SK-N-SH (cell line): ENCODE data around the gene TIMM17A. TPM values are rescaled to one million over a fixed set of nuclear protein-coding genes. Genes with fewer than 3 reads are reported as not detected.

Source experiments
- CTCF ChIA-PET: fragments of 300-600, 350-600 bp; formaldehyde crosslinking; extraction: SDS; loops from one replicate; lab custom pipeline; 2021; lab: Yijun Ruan, JAX
- POLR2A ChIA-PET: fragments of 350-600 bp; sonication (Branson Sonifier 250); formaldehyde crosslinking; extraction: SDS; loops from one replicate; lab custom pipeline; 2020; ENCODE audit warnings: antibody characterized with exemption, inconsistent platforms; lab: Yijun Ruan, JAX
- DNase-seq: peaks from one replicate; pipeline ENCODE4 v3.0.0; 2012
- H2AFZ ChIP-seq: fragments of 200-600 bp; sonication (generic); 2 replicates; pipeline ENCODE4 v1.8.1; 2016; ENCODE audit warnings: antibody characterized with exemption, mild to moderate bottlenecking, low read depth
- H3F3A ChIP-seq: fragments of 200-600 bp; sonication (generic); replicated peaks from 2 replicates; pipeline ENCODE3; 2016; ENCODE audit warnings: antibody characterized with exemption, mild to moderate bottlenecking; ENCODE audit not compliant: insufficient read depth
- H3K27ac ChIP-seq, 2 experiments: fragments of 200-500 bp in 1 of 2; fragments of 200-600 bp in 1 of 2; sonication (Bioruptor generic) in 1 of 2; sonication (generic), shearing (Covaris generic) in 1 of 2; 2 replicates each; pipeline versions ENCODE4 v1.5.1 to v1.6.1; 2014 to 2016; ENCODE audit warnings: low read depth in 2 of 2, inconsistent platforms in 1 of 2, low read length in 1 of 2, mild to moderate bottlenecking in 1 of 2, mixed read lengths in 1 of 2
- H3K27me3 ChIP-seq: fragments of 200-600 bp; sonication (generic), shearing (Covaris generic); 2 replicates; pipeline ENCODE4 v1.6.1; 2016; ENCODE audit warnings: mixed run types; ENCODE audit not compliant: insufficient read depth
- H3K36me3 ChIP-seq, 2 experiments: fragments of 200-500 bp in 1 of 2; fragments of 200-600 bp in 1 of 2; sonication (Bioruptor generic) in 1 of 2; sonication (generic) in 1 of 2; replicated peaks in 1 of 2; 2 replicates each; pipeline versions ENCODE3 to v1.5.1; 2014 to 2016; ENCODE audit warnings: low read length in 1 of 2, mild to moderate bottlenecking in 1 of 2; ENCODE audit not compliant: insufficient read depth in 2 of 2, control insufficient read depth in 1 of 2
- H3K4me1 ChIP-seq, 2 experiments: fragments of 200-500 bp in 1 of 2; fragments of 200-600 bp in 1 of 2; sonication (Bioruptor generic) in 1 of 2; sonication (generic), shearing (Covaris generic) in 1 of 2; 2 replicates each; pipeline versions ENCODE4 v1.5.1 to v1.6.1; 2014 to 2016; ENCODE audit warnings: low read depth in 1 of 2, low read length in 1 of 2, mixed run types in 1 of 2; ENCODE audit not compliant: insufficient read depth in 2 of 2, control insufficient read depth in 1 of 2
- H3K4me2 ChIP-seq: fragments of 200-600 bp; sonication (generic), shearing (Covaris generic); 2 replicates; pipeline ENCODE4 v1.6.1; 2017; ENCODE audit warnings: mixed run types
- H3K4me3 ChIP-seq, 2 experiments: fragments of 200-500 bp in 1 of 2; fragments of 200-600 bp in 1 of 2; sonication (Bioruptor generic) in 1 of 2; sonication (generic), shearing (Covaris generic) in 1 of 2; 2 replicates each; pipeline versions ENCODE4 v1.5.1 to v1.8.1; 2014 to 2016; ENCODE audit warnings: low read depth in 2 of 2, inconsistent platforms in 1 of 2, low read length in 1 of 2, mild to moderate bottlenecking in 1 of 2, mixed read lengths in 1 of 2, moderate library complexity in 1 of 2
- H3K79me2 ChIP-seq: fragments of 200-600 bp; sonication (generic); 2 replicates; pipeline ENCODE4 v1.8.1; 2017; ENCODE audit warnings: mild to moderate bottlenecking; ENCODE audit not compliant: insufficient read depth
- H3K9ac ChIP-seq: fragments of 200-600 bp; sonication (generic); 2 replicates; pipeline ENCODE4 v1.6.1; 2017; ENCODE audit warnings: mixed run types
- H3K9me2 ChIP-seq: fragments of 200-600 bp; sonication (generic); 2 replicates; pipeline ENCODE4 v1.6.1; 2017; ENCODE audit warnings: mixed run types
- H3K9me3 ChIP-seq: fragments of 200-600 bp; sonication (generic); 2 replicates; pipeline ENCODE4 v1.6.1; 2017; ENCODE audit warnings: mixed run types, mild to moderate bottlenecking, moderate library complexity
- H4K20me1 ChIP-seq: fragments of 200-600 bp; sonication (generic); 2 replicates; pipeline ENCODE4 v1.6.1; 2017; ENCODE audit warnings: mild to moderate bottlenecking, mixed run types; ENCODE audit not compliant: insufficient read depth
- CTCF ChIP-seq: fragments of 200-600 bp; sonication (generic); IDR thresholded peaks from 2 replicates; pipeline ENCODE4 v1.6.1; 2017; ENCODE audit warnings: antibody characterized with exemption, mild to moderate bottlenecking, moderate library complexity
- ELF1 ChIP-seq: IDR thresholded peaks from 2 replicates; pipeline ENCODE4 v1.4.0; 2012
- EP300 ChIP-seq, 2 experiments: IDR thresholded peaks; 2 replicates each; pipeline versions ENCODE4 v1.4.0 to v1.6.1; 2012; ENCODE audit warnings: borderline replicate concordance in 1 of 2, low read depth in 1 of 2, low read length in 1 of 2
- FOSL2 ChIP-seq: IDR thresholded peaks from 2 replicates; pipeline ENCODE4 v1.4.0; 2012; ENCODE audit warnings: low read depth, mild to moderate bottlenecking, moderate library complexity, borderline replicate concordance
- FOXM1 ChIP-seq: IDR thresholded peaks from 2 replicates; pipeline ENCODE4 v1.4.0; 2012; ENCODE audit warnings: low read depth, mild to moderate bottlenecking
- GATA2 ChIP-seq: sonication (generic); formaldehyde crosslinking; IDR thresholded peaks from 2 replicates; pipeline ENCODE4 v1.5.0; 2020; ENCODE audit warnings: mild to moderate bottlenecking, missing genetic modification reagents
- JUND ChIP-seq: IDR thresholded peaks from 2 replicates; pipeline ENCODE4 v1.4.0; 2012
- MAX ChIP-seq: IDR thresholded peaks from 2 replicates; pipeline ENCODE4 v1.4.0; 2012; ENCODE audit warnings: low read depth
- MEF2A ChIP-seq: IDR thresholded peaks from 2 replicates; pipeline ENCODE4 v1.4.0; 2012; ENCODE audit warnings: low read depth, borderline replicate concordance
- PBX3 ChIP-seq: IDR thresholded peaks from 2 replicates; pipeline ENCODE4; 2012
- SMC3 ChIP-seq: IDR thresholded peaks from 2 replicates; pipeline ENCODE4 v1.6.1; 2012; ENCODE audit warnings: low read depth, low read length, improper control_type of control experiment
- TCF12 ChIP-seq: IDR thresholded peaks from 2 replicates; pipeline ENCODE4 v1.4.0; 2012
- USF2 ChIP-seq: fragments of 150-350 bp; IDR thresholded peaks from 2 replicates; pipeline ENCODE4 v1.6.1; 2017; ENCODE audit warnings: antibody characterized with exemption, low read length, low read depth, borderline replicate concordance
- ZBTB33 ChIP-seq: IDR thresholded peaks from 2 replicates; pipeline ENCODE4 v1.4.0; 2012; ENCODE audit warnings: low read depth, borderline replicate concordance
- WGBS: methylation state at CpG from one replicate; pipeline ENCODE4 v1.1.6; 2017; ENCODE audit warnings: low lambda C conversion rate; 5-methylcytosine and 5-hydroxymethylcytosine counted together
- polyA plus RNA-seq, 3 experiments: library from polyadenylated mRNA; depleted of rRNA; stranded (reverse); fragments of >200 nt; gene quantifications; 2 replicates each; pipeline ENCODE4 v1.2.3, GENCODE V29; 2012
- TF ChIP-seq, protein P1 (sequence below): IDR thresholded peaks from 2 replicates; pipeline ENCODE4 v1.4.0; 2012; ENCODE audit warnings: low read depth, borderline replicate concordance

Gene TIMM17A
- polyA plus RNA-seq, 1 of the 3 experiments (the other 2 are of a cell fraction), result 33.6 TPM

DNA sequence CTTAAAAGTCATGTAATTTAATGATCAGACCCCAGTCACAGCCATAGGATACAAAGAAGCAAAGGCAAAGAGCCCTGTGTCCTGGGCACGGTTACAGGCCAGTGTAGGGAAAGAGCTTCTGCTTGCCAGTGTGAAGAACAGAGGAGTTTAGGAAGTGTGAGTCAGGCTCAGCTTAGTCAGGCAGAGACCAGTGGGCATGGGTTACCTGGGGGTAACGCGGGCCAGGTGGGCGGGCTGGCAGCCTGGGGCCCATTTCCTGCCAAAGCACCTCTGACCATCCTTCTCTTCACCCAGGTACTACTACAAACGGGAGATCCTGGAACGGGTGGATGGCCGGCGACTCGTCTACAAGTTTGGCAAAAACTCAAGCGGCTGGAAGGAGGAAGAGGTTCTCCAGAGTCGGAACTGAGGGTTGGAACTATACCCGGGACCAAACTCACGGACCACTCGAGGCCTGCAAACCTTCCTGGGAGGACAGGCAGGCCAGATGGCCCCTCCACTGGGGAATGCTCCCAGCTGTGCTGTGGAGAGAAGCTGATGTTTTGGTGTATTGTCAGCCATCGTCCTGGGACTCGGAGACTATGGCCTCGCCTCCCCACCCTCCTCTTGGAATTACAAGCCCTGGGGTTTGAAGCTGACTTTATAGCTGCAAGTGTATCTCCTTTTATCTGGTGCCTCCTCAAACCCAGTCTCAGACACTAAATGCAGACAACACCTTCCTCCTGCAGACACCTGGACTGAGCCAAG is 59.8 kb downstream of the TIMM17A start:
- CTCF ChIA-PET, result interaction anchor here (0.9 to 20.4 kb wide), 6 partner anchors 15 to 120 kb away, joined by 3 to 411 read pairs (median 4); partner anchors contain the start of gene GPR37L1
- TF ChIP-seq TCF12, result no peak

DNA sequence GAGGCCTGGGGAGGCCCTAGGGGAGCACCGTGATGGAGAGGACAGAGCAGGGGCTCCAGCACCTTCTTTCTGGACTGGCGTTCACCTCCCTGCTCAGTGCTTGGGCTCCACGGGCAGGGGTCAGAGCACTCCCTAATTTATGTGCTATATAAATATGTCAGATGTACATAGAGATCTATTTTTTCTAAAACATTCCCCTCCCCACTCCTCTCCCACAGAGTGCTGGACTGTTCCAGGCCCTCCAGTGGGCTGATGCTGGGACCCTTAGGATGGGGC is 60.3 kb downstream of the TIMM17A start:
- no peaks in the 10 kb centered on the region for H3F3A ChIP-seq
- no peak overlapping the region for H3K27ac ChIP-seq
- ChIA-PET CTCF (interaction anchor here (1.1 to 20.4 kb wide), 5 partner anchors 15 to 119 kb away, joined by 3 to 411 read pairs (median 5); partner anchors contain the start of gene GPR37L1), POLR2A (no interaction called here)
- no peaks in the 10 kb centered on the region for H4K20me1 ChIP-seq
- no peak overlapping the region for H3K4me3 ChIP-seq
- TF ChIP-seq PBX3 (no peak), SMC3 (no peak), USF2 (no peak), MEF2A (no peak), FOXM1 (no peak), CTCF (no peak), EP300 (IDR thresholded peaks at IDR 0.05; ENCODE audit: borderline replicate concordance in 1 of 2, low read depth in 1 of 2, low read length in 1 of 2) (no peak), FOSL2 (no peak), ZBTB33 (no peak), ELF1 (no peak), MAX (no peak), GATA2 (CRISPR knock-in tag) (no peak), TCF12 (no peak), JUND (no peak)
- TF ChIP-seq, protein P1, sequence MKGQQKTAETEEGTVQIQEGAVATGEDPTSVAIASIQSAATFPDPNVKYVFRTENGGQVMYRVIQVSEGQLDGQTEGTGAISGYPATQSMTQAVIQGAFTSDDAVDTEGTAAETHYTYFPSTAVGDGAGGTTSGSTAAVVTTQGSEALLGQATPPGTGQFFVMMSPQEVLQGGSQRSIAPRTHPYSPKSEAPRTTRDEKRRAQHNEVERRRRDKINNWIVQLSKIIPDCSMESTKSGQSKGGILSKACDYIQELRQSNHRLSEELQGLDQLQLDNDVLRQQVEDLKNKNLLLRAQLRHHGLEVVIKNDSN, result no peak
- no peak overlapping the region for H3K4me2 ChIP-seq
- H3K36me3 ChIP-seq, result no peaks in the 10 kb centered on the region
- no peak overlapping the region for H2AFZ ChIP-seq
- no peaks in the 10 kb centered on the region for H3K9me3 ChIP-seq
- no peak for DNase-seq
- H3K9me2 ChIP-seq, result no peaks in the 10 kb centered on the region
- H3K79me2 ChIP-seq, result no peaks in the 10 kb centered on the region
- no peak overlapping the region for H3K9ac ChIP-seq
- H3K27me3 ChIP-seq, result no peaks in the 10 kb centered on the region
- H3K4me1 ChIP-seq, result no peaks in the 10 kb centered on the region; a peak in 1 of 4 replicates
- 79% methylated on average over 3 of the region's 3 CpGs for WGBS

More for the DNA sequence above, 59.8 kb downstream of the TIMM17A start:
- H3K4me1 ChIP-seq, result no peaks in the 10 kb centered on the region; a peak in 1 of 4 replicates
- H3K9me3 ChIP-seq, result no peaks in the 10 kb centered on the region
- H3K36me3 ChIP-seq, result no peaks in the 10 kb centered on the region
- DNase-seq, result no peak
- H2AFZ ChIP-seq, result no peak overlapping the region
- no peaks in the 10 kb centered on the region for H3F3A ChIP-seq
- H4K20me1 ChIP-seq, result no peaks in the 10 kb centered on the region
- H3K4me3 ChIP-seq, result no peak overlapping the region
- 84% methylated on average over 14 of the region's 17 CpGs for WGBS
- POLR2A ChIA-PET, result interaction anchor here (0.6 kb wide), 1 partner anchor 35 kb away, joined by 3 read pairs; no protein-coding TSS in a partner anchor
- no peak overlapping the region for H3K4me2 ChIP-seq
- H3K79me2 ChIP-seq, result no peaks in the 10 kb centered on the region
- no peaks in the 10 kb centered on the region for H3K9me2 ChIP-seq
- no peaks in the 10 kb centered on the region for H3K27me3 ChIP-seq
- no peak overlapping the region for H3K9ac ChIP-seq
- H3K27ac ChIP-seq, result no peak overlapping the region
